ENCODE results near the gene ITPR3. TPM values are rescaled to one million over a fixed set of nuclear protein-coding genes. Genes with fewer than 3 reads are reported as not detected.

The ITPR3 gene
- total RNA-seq, 2 donors from 2014 or later, result 17.5 to 25.9 TPM

DNA sequence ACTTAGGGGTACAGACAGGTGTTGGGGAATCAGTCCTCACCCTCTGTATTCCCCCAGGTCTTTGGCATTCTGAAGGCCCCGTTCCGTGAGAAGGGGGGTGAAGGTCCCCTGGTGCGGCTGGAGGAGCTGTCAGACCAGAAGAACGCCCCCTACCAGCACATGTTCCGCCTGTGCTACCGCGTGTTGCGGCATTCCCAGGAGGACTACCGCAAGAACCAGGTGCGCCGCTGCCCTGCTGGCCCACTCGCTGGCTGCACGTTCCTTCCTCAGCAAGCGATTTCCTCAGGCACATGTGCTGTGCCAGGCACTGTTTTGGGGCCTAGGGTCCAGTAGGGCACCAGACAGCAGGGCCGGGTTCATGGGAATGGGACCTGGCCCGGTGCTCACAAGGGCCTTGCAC is 46.0 kb downstream of the ITPR3 start:
- Histone ChIP-seq H3K27ac (no peak overlapping the region), H3K27me3 (no peaks in the 10 kb centered on the region), H3K36me3 (replicated peaks in 1 of 2; ENCODE audit: insufficient read depth in 1 of 2, low read depth in 2 of 2) (peaks cover 0 to 9% of the 10 kb centered on the region in 2 donors), H3K4me1 (no peaks in the 10 kb centered on the region), H3K4me3 (no peak overlapping the region), H3K9me3 (no peaks in the 10 kb centered on the region)
- intact Hi-C loops (cut with DNase I), result no loop called here
- ATAC-seq (no peak), DNase-seq (no peak)
- WGBS, 2 donors, result 93 to 97% methylated on average over 5 to 15 of the region's 16 CpGs
- TF ChIP-seq, protein P1, sequence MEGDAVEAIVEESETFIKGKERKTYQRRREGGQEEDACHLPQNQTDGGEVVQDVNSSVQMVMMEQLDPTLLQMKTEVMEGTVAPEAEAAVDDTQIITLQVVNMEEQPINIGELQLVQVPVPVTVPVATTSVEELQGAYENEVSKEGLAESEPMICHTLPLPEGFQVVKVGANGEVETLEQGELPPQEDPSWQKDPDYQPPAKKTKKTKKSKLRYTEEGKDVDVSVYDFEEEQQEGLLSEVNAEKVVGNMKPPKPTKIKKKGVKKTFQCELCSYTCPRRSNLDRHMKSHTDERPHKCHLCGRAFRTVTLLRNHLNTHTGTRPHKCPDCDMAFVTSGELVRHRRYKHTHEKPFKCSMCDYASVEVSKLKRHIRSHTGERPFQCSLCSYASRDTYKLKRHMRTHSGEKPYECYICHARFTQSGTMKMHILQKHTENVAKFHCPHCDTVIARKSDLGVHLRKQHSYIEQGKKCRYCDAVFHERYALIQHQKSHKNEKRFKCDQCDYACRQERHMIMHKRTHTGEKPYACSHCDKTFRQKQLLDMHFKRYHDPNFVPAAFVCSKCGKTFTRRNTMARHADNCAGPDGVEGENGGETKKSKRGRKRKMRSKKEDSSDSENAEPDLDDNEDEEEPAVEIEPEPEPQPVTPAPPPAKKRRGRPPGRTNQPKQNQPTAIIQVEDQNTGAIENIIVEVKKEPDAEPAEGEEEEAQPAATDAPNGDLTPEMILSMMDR (IDR thresholded peaks at IDR 0.05), result no peak
- TF ChIP-seq POLR2A (IDR thresholded peaks at IDR 0.05), result no peak

DNA sequence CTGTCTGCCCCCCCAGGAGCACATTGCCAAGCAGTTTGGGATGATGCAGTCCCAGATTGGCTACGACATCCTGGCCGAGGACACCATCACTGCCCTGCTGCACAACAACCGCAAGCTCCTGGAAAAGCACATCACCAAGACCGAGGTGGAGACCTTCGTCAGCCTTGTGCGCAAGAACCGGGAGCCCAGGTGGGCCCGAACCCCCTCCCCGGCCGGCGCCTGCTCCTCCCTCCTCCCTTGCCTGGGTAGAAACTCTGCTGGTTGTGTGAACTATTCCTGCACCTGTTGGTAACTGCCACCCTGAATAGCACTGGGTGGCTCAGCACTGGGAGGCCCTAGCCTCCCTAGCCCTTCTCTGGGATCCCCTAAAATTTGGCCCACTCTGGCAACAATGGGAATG is 46.7 kb downstream of the ITPR3 start:
- Histone ChIP-seq H3K27me3 (no peaks in the 10 kb centered on the region), H3K9me3 (no peaks in the 10 kb centered on the region), H3K36me3 (replicated peaks in 1 of 2; ENCODE audit: insufficient read depth in 1 of 2, low read depth in 2 of 2) (peaks cover 0 to 9% of the 10 kb centered on the region in 2 donors), H3K27ac (no peak overlapping the region), H3K4me3 (no peak overlapping the region), H3K4me1 (no peaks in the 10 kb centered on the region)
- DNase-seq (no peak), ATAC-seq (no peak)
- intact Hi-C loops (cut with DNase I), result no loop called here
- 90 to 92% methylated on average over 2 to 11 of the region's 11 CpGs for WGBS, 2 donors
- TF ChIP-seq, protein P1 (IDR thresholded peaks at IDR 0.05), result no peak
- TF ChIP-seq POLR2A (IDR thresholded peaks at IDR 0.05), result no peak

DNA sequence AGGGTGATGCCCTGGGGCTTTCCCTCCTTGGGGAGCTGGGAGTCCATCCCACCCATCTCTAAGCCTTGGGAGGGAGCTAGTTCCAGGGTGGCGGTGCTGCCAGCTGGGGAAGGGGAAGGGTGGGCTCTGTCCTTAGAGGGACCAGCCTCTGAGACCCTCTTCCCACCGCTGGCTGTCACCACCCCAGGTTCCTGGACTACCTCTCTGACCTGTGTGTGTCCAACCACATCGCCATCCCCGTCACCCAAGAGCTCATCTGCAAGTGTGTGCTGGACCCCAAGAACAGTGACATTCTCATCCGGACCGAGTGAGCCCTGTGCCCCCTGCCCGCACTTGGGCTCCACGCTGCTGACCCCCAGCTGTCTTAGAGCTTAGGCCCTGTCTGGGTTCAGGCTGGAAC is 47.2 kb downstream of the ITPR3 start:
- Histone ChIP-seq H3K27me3 (no peaks in the 10 kb centered on the region), H3K4me1 (no peaks in the 10 kb centered on the region), H3K4me3 (no peak overlapping the region), H3K9me3 (no peaks in the 10 kb centered on the region), H3K36me3 (replicated peaks in 1 of 2; ENCODE audit: insufficient read depth in 1 of 2, low read depth in 2 of 2) (peaks cover 0 to 9% of the 10 kb centered on the region in 2 donors), H3K27ac (no peak overlapping the region)
- TF ChIP-seq, protein P1 (IDR thresholded peaks at IDR 0.05), result no peak
- no peak for TF ChIP-seq POLR2A (IDR thresholded peaks at IDR 0.05)
- DNase-seq (no peak), ATAC-seq (no peak)
- intact Hi-C loops (cut with DNase I), result no loop called here
- 93 to 94% methylated on average over 6 to 8 of the region's 8 CpGs for WGBS, 2 donors

DNA sequence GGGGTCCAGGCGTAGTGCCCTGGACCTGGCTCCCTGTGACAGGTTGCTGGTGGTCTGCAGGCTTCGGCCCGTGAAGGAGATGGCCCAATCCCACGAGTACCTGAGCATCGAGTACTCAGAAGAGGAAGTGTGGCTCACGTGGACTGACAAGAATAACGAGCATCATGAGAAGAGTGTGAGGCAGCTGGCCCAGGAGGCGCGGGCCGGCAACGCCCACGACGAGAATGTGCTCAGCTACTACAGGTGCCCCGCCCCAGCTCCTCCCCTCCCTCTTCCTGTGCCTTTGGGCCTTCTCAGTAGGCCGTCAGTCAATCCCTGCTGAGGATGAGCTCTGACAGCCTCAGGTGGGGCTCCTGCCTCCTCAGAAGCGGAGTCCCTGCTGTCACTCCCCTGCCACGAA is 47.8 kb downstream of the ITPR3 start:
- Histone ChIP-seq H3K9me3 (no peaks in the 10 kb centered on the region), H3K4me3 (no peak overlapping the region), H3K27me3 (no peaks in the 10 kb centered on the region), H3K36me3 (replicated peaks in 1 of 2; ENCODE audit: insufficient read depth in 1 of 2, low read depth in 2 of 2) (peaks cover 5 to 9% of the 10 kb centered on the region in 2 donors), H3K4me1 (no peaks in the 10 kb centered on the region), H3K27ac (no peak overlapping the region)
- 71 to 78% methylated on average over 14 to 17 of the region's 17 CpGs for WGBS, 2 donors
- TF ChIP-seq, protein P1 (IDR thresholded peaks at IDR 0.05), result no peak
- no peak for TF ChIP-seq POLR2A (IDR thresholded peaks at IDR 0.05)
- DNase-seq, result no peak
- ATAC-seq, result no peak
- intact Hi-C loops (cut with DNase I), result no loop called here

DNA sequence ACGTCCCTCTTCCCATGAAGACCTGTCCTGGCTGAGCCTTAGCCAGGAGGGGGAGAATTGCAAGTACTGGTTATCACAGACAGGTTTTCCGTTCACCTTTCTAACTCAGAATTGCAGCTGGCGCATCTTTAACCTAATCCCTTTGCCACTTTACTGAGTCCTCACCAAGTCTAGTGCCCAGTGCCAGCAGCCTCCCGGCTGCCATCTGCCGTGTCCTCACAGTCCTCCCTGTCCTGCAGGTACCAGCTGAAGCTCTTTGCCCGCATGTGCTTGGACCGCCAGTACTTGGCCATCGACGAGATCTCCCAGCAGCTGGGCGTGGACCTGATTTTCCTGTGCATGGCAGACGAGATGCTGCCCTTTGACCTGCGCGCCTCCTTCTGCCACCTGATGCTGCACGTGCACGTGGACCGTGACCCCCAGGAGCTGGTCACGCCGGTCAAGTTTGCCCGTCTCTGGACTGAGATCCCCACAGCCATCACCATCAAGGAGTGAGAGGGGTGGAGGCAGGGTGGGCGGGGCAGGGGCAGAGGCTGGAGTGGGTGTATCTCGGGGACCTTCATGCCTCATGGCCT is 49.1 kb downstream of the ITPR3 start:
- intact Hi-C loops (cut with DNase I), result no loop called here
- DNase-seq (no peak), ATAC-seq (no peak)
- Histone ChIP-seq H3K4me3 (no peak overlapping the region), H3K36me3 (replicated peaks in 1 of 2; ENCODE audit: insufficient read depth in 1 of 2, low read depth in 2 of 2) (peaks cover 5 to 9% of the 10 kb centered on the region in 2 donors), H3K27ac (no peak overlapping the region), H3K9me3 (no peaks in the 10 kb centered on the region), H3K4me1 (no peaks in the 10 kb centered on the region), H3K27me3 (no peaks in the 10 kb centered on the region)
- TF ChIP-seq POLR2A (IDR thresholded peaks at IDR 0.05), result no peak
- TF ChIP-seq, protein P1 (IDR thresholded peaks at IDR 0.05), result no peak
- 81 to 90% methylated on average over 11 to 21 of the region's 21 CpGs for WGBS, 2 donors
